ENCODE data around the gene ABCB9. TPM values are rescaled to one million over a fixed set of nuclear protein-coding genes. Genes with fewer than 3 reads are reported as not detected.
A peak's percentile ranks its signal among the peaks of the same experiment; 100 is the strongest.
"Not testable (repeated sequence)": the region's sequence is repeated elsewhere in the genome, so short reads cannot be mapped to it uniquely, and the experiment has no call there.

The ABCB9 gene
- total RNA-seq, 3 donors from 2014 or later: 0.96 to 8.6 (median 6.2) TPM

DNA sequence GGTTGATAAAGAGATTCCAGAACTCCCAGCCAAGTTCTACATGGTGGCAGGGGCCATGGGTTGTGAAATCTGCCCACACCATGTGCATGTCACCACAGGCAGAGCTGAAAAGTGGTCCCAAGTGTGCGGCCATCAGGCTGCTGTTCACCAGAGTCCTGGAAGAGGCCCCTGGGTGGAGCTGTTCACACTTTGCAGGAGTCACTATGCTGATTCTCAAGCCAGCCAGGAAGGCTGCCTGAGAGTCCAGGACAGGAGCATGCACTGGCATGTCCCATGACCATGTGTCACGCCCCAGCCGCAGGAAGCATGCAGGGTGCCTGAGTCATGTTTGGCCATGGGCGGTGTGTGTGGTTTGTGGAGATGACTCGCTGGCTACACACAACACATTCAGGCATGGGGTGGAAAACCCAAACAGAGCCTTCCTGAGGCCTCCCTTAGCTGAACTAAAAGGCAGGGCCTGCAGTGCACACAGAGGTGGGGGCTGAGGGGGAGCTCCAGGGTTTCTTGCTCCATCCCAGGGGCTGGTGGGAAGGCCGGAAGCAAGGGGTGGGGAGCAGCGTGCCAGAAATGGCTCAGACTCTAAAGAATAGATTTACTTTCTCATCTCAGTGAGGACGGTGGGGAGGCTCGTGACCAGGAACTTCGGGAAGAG, 19.4 kb downstream of the ABCB9 start:
- H3K4me1 ChIP-seq: peaks cover 30 to 31% of the 10 kb centered on the region in 2 donors
- H3K36me3 ChIP-seq: no peaks in the 10 kb centered on the region
- peak; percentile 85 to 98 (median 96) for TF ChIP-seq POLR2AphosphoS5 (IDR thresholded peaks at IDR 0.05)
- TF ChIP-seq, protein P1, sequence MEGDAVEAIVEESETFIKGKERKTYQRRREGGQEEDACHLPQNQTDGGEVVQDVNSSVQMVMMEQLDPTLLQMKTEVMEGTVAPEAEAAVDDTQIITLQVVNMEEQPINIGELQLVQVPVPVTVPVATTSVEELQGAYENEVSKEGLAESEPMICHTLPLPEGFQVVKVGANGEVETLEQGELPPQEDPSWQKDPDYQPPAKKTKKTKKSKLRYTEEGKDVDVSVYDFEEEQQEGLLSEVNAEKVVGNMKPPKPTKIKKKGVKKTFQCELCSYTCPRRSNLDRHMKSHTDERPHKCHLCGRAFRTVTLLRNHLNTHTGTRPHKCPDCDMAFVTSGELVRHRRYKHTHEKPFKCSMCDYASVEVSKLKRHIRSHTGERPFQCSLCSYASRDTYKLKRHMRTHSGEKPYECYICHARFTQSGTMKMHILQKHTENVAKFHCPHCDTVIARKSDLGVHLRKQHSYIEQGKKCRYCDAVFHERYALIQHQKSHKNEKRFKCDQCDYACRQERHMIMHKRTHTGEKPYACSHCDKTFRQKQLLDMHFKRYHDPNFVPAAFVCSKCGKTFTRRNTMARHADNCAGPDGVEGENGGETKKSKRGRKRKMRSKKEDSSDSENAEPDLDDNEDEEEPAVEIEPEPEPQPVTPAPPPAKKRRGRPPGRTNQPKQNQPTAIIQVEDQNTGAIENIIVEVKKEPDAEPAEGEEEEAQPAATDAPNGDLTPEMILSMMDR (IDR thresholded peaks at IDR 0.05): peak in 1 of 3 donors; percentile 59
- no peak for TF ChIP-seq POLR2A (IDR thresholded peaks at IDR 0.05)
- intact Hi-C loops (cut with DNase I; ENCODE audit: low total_unique reads): loop anchor here (2.0 to 5.0 kb wide), 2 partner anchors 50 to 85 kb away; partner anchors contain the start of gene VPS37B
- no peaks in the 10 kb centered on the region for H3K27me3 ChIP-seq
- no peaks in the 10 kb centered on the region for H3K9me3 ChIP-seq
- H3K27ac ChIP-seq: peak overlapping the region; percentile 96 to 99
- peak overlapping the region in 1 of 3 donors; percentile 49 for H3K4me3 ChIP-seq
- peak; percentile 94 to 99 for DNase-seq (ENCODE audit: low spot score in 2 of 2)

DNA sequence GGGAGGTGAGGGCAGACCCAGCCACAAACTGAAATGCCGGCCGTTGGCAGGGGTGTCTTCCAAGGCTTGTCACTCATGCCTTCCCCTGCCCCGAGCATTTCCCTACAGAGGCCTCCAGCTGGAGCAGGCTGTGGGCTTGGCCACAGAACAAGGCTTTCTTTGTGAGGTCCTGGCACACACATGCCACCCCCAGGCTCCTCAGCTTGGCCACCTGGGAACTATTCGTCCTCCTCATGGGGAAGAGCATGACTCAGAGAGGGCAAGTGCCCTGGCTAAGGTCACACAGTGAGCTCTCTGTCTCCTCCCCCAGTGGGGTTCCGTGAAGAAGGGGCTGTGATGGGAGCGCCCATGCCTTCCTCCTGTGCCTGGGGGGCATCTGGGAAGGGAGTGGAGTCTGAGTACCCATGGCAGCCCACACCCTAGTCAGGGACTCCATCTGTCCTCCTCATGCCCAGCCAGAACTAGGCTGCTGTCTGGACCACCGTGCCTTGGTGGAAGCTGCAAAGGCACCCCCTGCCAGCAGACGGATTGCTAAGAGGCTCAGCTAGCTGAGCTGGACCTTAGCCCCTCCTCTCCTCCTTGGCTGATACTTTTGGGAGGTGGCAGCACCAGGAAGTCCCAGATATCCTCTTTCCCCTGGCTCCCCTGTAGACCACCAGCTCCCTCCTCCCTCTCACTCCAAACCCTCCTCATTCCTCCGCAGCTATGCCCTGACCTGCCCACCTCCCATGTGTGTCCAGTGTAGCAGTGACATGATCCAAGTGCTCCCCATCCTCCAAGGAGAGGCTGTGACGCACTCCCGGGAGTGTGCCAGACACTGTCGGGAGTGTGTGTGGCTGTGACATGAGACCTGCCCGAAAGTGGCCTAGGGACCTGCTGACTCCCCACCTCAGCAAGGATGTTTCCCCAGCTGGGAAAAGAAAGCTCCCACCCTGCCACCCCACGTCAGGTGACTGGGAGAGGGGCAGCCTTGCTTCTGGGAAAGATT, 21.4 kb downstream of the ABCB9 start:
- H3K27ac ChIP-seq: peak overlapping the region; percentile 78 to 96
- no peaks in the 10 kb centered on the region for H3K36me3 ChIP-seq
- H3K9me3 ChIP-seq: no peaks in the 10 kb centered on the region
- TF ChIP-seq, protein P1 (IDR thresholded peaks at IDR 0.05): no peak
- TF ChIP-seq POLR2AphosphoS5 (IDR thresholded peaks at IDR 0.05): peak; percentile 20 to 58 (median 40)
- no peak for TF ChIP-seq POLR2A (IDR thresholded peaks at IDR 0.05)
- peaks cover 22 to 25% of the 10 kb centered on the region in 2 donors for H3K4me1 ChIP-seq
- H3K27me3 ChIP-seq: no peaks in the 10 kb centered on the region
- H3K4me3 ChIP-seq: no peak overlapping the region
- intact Hi-C loops (cut with DNase I; ENCODE audit: low total_unique reads): loop anchor here (5.0 kb wide), 1 partner anchor 83 kb away; no protein-coding TSS in a partner anchor
- DNase-seq (ENCODE audit: low spot score in 2 of 2): peak; percentile 68 to 83

DNA sequence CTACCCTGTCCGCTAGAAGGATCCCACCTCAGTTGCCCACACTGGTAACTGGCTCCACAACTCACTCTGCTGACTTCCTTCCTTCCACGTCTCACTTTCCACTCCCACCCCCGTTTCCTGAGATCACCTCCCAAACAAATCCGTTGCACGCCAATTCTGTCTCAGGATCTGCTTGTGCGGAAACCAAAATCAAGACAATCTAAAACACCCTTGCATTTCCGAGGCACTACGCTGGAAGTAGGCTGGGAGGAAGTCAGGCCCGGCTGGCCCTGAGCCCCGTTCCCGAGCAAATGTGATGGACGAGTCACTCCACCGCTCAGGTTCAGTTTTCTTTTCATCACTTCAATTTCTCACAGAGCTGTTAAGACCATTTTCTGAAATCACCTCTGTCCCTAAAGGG, 23.1 kb downstream of the ABCB9 start:
- intact Hi-C loops (cut with DNase I; ENCODE audit: low total_unique reads): no loop called here
- H3K4me3 ChIP-seq: peak overlapping the region in 1 of 3 donors; percentile 39
- no peaks in the 10 kb centered on the region for H3K9me3 ChIP-seq
- H3K27ac ChIP-seq: peak overlapping the region; percentile 78 to 96
- TF ChIP-seq POLR2AphosphoS5 (IDR thresholded peaks at IDR 0.05) (no peak), POLR2A (IDR thresholded peaks at IDR 0.05) (no peak)
- TF ChIP-seq, protein P1 (IDR thresholded peaks at IDR 0.05): no peak
- H3K4me1 ChIP-seq: peaks cover 20 to 23% of the 10 kb centered on the region in 2 donors
- DNase-seq (ENCODE audit: low spot score in 2 of 2): no peak
- H3K27me3 ChIP-seq: no peaks in the 10 kb centered on the region
- no peaks in the 10 kb centered on the region for H3K36me3 ChIP-seq

DNA sequence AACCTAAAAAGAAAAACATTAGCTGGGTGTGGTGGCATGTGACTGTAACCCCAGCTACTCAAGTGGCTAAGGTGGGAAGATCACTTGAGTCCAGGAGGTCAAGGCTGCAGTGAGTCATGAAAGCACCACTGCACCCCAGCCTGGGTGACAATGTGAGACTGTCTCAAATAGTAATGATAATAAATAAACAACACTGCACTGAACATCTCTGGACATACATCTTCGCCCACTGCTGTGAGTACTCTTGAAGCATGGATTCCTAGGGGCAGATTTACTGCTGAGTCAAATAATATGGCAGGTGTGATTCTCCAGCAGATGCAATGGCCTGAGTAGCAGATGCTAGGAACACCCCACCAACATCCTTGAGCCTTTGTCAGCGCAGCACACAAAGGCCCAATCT, 23.6 kb downstream of the ABCB9 start:
- Histone ChIP-seq H3K9me3 (no peaks in the 10 kb centered on the region), H3K27me3 (no peaks in the 10 kb centered on the region), H3K36me3 (no peaks in the 10 kb centered on the region), H3K4me3 (no peak overlapping the region), H3K27ac (peak overlapping the region; percentile 78 to 96), H3K4me1 (peaks cover 20 to 21% of the 10 kb centered on the region in 2 donors)
- no peak for DNase-seq (ENCODE audit: low spot score in 2 of 2)
- intact Hi-C loops (cut with DNase I; ENCODE audit: low total_unique reads): no loop called here
- TF ChIP-seq POLR2AphosphoS5 (IDR thresholded peaks at IDR 0.05): no peak
- TF ChIP-seq POLR2A (IDR thresholded peaks at IDR 0.05): no peak
- TF ChIP-seq, protein P1 (IDR thresholded peaks at IDR 0.05): no peak

DNA sequence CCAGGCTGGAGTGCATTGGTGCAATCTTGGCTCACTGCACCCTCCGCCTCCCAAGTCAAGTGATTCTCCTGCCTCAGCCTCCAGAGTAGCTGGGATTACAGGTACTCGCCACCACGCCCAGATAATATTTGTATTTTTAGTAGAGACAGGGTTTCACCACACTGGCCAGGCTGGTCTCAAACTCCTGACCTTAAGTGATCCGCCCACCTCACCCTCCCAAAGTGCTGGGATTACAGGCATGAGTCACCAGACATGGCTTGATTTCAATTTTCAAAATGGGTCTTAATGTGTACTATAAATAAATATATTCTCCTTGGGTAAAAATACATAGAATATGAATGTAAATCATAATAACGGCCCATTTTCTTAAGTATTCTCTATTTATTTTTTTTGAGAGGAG, 24.9 kb downstream of the ABCB9 start:
- intact Hi-C loops (cut with DNase I; ENCODE audit: low total_unique reads); DNase-seq (ENCODE audit: low spot score in 2 of 2); H3K36me3 ChIP-seq; H3K9me3 ChIP-seq; H3K4me3 ChIP-seq; H3K27me3 ChIP-seq; H3K27ac ChIP-seq: not testable (repeated sequence)
- peaks cover 11 to 16% of the 10 kb centered on the region in 2 donors for H3K4me1 ChIP-seq
